Endothelial cell of umbilical vein (primary cell): ENCODE measurements around the gene KDM3B.

Experiments used
- CTCF ChIP-seq, 2 donors: IDR thresholded peaks; 1 replicate in 1 of 2; 2 replicates in 1 of 2; pipeline ENCODE4 v1.5.1; 2011; ENCODE audit warnings: low read length in 2 of 2, mild to moderate bottlenecking in 2 of 2, moderate library complexity in 2 of 2, control low read depth in 1 of 2, inconsistent platforms in 1 of 2, low read depth in 1 of 2; ENCODE audit not compliant: insufficient read depth in 1 of 2; ENCODE audit errors: extremely low read depth in 1 of 2
- GATA2 ChIP-seq: IDR thresholded peaks from 2 replicates; pipeline ENCODE4 v1.7.0; 2011; ENCODE audit warnings: low read depth, mild to moderate bottlenecking, moderate library complexity, mixed read lengths, low read length; ENCODE audit not compliant: insufficient read length, insufficient read depth
- POLR2A ChIP-seq: IDR thresholded peaks from 2 replicates; pipeline ENCODE4 v1.6.1; 2012; ENCODE audit warnings: low read depth, mild to moderate bottlenecking, control low read depth, low read length
- POLR2AphosphoS5 ChIP-seq: IDR thresholded peaks from 2 replicates; pipeline ENCODE4 v1.6.1; 2012; ENCODE audit warnings: low read depth, mild to moderate bottlenecking, control low read depth, low read length, moderate library complexity; ENCODE audit not compliant: insufficient read depth

- TF ChIP-seq CTCF (IDR thresholded peaks at IDR 0.05; ENCODE audit: extremely low read depth in 1 of 2, insufficient read depth in 1 of 2, low read depth in 1 of 2, low read length in 2 of 2) (no peak), POLR2A (no peak), POLR2AphosphoS5 (no peak), GATA2 (no peak)
Measured at GRCh38 chr5:138444774-138445546, 92.5 kb downstream of the KDM3B start.
